Measurements from ENCODE around the gene AP1G1.
"Not testable (repeated sequence)": the region's sequence is repeated elsewhere in the genome, so short reads cannot be mapped to it uniquely, and the experiment has no call there.

AP1G1 gene

DNA sequence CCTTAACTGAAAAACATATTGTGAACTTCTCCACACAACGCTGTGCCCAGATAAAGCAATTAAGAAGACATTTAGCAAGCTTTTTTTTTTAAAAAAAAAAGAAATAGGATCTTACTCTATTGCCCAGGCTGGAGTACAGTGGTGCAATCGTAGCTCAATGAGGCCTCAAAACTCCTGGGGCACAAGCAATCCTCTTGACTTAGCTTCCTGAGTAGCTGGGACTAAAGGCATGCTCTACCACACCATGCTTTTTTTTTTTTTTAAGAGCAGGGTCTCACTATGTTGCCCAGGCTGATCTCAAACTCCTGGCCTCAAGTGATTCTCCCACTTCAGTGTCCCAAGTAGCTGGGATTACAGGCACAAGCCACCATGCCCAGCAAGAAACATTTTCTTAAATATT lies 20.1 kb downstream of the AP1G1 start:
- TF ChIP-seq ZFX (IDR thresholded peaks at IDR 0.05; ENCODE audit: borderline replicate concordance), result no peak
- TF ChIP-seq, protein P1, sequence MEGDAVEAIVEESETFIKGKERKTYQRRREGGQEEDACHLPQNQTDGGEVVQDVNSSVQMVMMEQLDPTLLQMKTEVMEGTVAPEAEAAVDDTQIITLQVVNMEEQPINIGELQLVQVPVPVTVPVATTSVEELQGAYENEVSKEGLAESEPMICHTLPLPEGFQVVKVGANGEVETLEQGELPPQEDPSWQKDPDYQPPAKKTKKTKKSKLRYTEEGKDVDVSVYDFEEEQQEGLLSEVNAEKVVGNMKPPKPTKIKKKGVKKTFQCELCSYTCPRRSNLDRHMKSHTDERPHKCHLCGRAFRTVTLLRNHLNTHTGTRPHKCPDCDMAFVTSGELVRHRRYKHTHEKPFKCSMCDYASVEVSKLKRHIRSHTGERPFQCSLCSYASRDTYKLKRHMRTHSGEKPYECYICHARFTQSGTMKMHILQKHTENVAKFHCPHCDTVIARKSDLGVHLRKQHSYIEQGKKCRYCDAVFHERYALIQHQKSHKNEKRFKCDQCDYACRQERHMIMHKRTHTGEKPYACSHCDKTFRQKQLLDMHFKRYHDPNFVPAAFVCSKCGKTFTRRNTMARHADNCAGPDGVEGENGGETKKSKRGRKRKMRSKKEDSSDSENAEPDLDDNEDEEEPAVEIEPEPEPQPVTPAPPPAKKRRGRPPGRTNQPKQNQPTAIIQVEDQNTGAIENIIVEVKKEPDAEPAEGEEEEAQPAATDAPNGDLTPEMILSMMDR (IDR thresholded peaks at IDR 0.05), result no peak
- no peak overlapping the region for H3K27ac ChIP-seq

DNA sequence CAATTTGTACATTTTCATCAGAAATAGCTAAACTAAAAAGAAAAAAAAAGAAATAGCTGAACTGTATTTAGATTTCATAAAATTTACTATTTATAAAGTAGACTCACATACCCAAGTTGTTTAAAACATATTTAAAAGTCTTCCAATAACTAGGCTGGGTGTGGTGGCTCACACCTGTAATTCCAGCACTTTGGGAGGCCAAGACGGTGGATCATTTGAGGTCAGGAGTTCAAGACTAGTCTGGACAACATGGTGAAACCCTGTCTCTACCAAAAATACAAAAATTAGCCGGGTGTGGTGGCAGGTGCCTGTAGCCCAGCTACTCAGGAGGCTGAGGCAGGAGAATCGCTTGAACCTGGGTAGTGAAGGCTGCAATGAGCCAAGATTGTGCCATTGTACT lies 23.5 kb downstream of the AP1G1 start:
- H3K27ac ChIP-seq, result not testable (repeated sequence)

DNA sequence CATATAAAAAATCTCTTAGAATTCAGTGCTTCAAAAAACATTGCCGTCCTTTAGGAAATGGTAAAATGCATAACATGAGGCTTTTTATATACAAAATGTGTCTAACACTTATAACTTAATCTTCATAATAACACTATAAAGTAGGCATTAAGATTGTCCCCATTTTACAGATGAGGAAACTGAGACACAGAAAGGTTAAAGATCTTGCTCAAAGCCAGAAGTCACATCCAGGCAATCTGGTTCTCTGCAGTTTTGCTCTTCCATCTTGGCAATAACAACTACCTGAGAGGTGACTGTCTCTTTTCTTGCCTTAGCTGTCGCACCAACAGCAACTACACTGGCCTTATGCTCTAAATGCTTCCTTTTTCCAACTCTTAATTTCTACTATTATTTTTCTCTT lies 24.5 kb downstream of the AP1G1 start:
- TF ChIP-seq, protein P1 (IDR thresholded peaks at IDR 0.05), result no peak
- no peak for TF ChIP-seq ZFX (IDR thresholded peaks at IDR 0.05; ENCODE audit: borderline replicate concordance)
- no peak overlapping the region for H3K27ac ChIP-seq

DNA sequence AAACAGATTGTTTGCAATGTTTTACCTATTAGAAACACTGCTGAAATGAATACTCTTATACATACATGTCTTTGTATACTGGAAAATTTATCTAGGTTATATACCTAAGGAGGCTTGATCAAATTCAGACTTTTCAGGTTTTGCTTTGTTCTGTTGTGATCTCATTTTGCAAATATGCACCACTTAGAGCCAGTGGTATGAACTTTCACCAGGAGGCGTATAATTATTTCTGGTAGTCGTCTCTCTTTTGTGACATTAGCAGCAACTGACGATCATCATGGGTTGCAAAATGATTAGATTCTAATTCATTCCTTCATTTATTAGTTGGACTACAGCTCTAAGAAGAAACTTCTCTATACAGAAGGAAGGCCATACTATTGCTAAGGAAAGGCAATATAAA lies 26.9 kb downstream of the AP1G1 start:
- TF ChIP-seq ZFX (IDR thresholded peaks at IDR 0.05; ENCODE audit: borderline replicate concordance), result no peak
- TF ChIP-seq, protein P1 (IDR thresholded peaks at IDR 0.05), result no peak
- no peak overlapping the region for H3K27ac ChIP-seq

DNA sequence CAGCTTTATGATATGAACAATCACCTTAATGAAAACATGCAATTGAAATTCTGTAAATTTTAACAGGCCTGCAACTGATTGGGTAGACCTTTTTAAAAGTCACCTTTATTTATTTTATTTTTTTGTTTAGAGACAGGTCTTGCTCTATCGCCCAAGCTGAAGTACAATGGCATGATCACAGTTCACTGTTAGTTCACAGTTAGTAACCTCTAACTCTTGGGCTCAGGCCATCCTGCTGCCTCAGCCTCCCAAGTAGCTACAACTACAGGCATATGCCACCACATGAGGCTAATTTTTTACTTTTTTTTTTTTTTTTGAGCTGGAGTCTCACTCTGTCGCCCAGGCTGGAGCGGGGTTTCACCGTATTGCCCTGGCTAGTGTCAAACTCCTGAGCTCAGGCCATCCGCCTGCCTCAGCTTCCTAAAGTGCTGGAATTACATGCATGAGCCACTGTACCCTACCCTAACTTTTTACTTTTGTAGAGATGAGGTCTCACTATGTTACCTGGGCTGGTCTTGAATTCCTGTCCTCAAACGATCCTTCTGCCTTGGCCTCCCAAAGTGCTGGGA lies 28.0 kb downstream of the AP1G1 start:
- H3K27ac ChIP-seq, result no peak overlapping the region
- TF ChIP-seq, protein P1 (IDR thresholded peaks at IDR 0.05), result no peak
- TF ChIP-seq ZFX (IDR thresholded peaks at IDR 0.05; ENCODE audit: borderline replicate concordance), result no peak

DNA sequence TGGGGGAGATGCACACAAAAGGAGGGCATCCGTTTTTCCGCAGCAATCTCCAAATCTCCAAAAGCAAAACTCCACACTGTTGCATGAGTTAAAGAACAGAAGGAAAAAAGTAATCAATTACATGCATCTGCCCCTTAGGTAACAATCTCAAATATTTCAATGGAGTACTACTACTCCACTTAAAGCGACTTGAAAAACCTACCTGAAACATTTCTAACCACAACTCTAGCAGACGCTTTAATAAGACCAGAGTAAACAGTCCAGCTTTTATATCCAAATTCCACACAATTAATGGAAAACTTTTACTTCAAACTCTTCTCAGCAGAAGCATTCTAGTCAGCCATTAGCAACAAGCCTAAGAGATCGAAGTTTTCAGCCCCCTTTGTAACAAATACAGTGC lies 29.9 kb downstream of the AP1G1 start:
- H3K27ac ChIP-seq, result no peak overlapping the region

DNA sequence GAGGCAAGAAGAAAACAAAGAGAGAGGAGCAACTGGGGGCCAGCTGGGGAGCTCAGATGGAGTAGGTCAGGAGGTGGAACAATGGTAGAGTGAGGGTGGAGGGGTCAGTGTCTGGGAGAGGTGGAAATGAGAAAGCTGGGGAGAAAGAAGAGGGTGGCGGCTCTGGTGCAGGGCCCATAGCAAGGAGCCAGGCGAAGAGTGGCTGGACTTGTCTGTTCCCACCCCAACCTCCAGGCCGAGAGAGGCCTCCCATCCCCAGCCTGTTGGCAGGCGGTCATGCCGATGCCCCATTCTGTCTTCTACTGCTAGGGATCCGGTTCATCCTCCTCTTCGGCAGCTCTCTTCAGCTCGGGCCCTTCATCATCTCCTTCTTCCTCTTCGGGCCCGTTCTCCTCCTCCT lies 31.3 kb downstream of the AP1G1 start:
- TF ChIP-seq, protein P1 (IDR thresholded peaks at IDR 0.05), result no peak
- TF ChIP-seq ZFX (IDR thresholded peaks at IDR 0.05; ENCODE audit: borderline replicate concordance), result no peak
- H3K27ac ChIP-seq, result no peak overlapping the region

More for the DNA sequence above, 29.9 kb downstream of the AP1G1 start:
- TF ChIP-seq, protein P1 (IDR thresholded peaks at IDR 0.05), result no peak
- no peak for TF ChIP-seq ZFX (IDR thresholded peaks at IDR 0.05; ENCODE audit: borderline replicate concordance)

DNA sequence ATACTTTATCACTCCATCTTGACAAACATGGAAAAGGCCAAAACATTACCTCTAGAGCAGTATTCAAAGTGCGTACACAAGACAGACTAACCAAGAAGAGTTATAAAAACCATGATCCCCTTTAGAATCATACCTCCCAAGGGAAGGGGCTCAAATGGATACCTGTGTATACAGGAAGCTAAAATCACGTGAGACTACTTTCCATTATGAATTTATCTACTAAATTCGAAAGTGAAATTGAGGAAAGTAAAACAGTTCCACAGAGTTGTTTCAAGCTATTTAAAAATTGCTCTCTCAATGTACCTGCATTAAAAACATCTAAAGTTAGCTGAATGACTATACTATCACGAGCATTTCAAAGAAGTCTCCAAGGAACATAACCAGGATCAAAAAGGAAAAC lies 32.7 kb downstream of the AP1G1 start:
- no peak overlapping the region for H3K27ac ChIP-seq
- TF ChIP-seq, protein P1 (IDR thresholded peaks at IDR 0.05), result no peak
